GM23338 (cell line): ENCODE measurements around the gene EFHB. TPM values are rescaled to one million over a fixed set of nuclear protein-coding genes. Genes with fewer than 3 reads are reported as not detected.
"Not testable (repeated sequence)": the region's sequence is repeated elsewhere in the genome, so short reads cannot be mapped to it uniquely, and the experiment has no call there.

Experiments
- ATAC-seq: fragments of 200-7000 bp; cut with Tn5 transposase; 3 replicates; pipeline ENCODE4 v1.9.1; 2020
- DNase-seq: peaks from one replicate; pipeline ENCODE4 v3.0.0-alpha.2; 2015; ENCODE audit warnings: low spot score
- H2AFZ ChIP-seq: fragments of 200-600 bp; sonication (generic); 2 replicates; pipeline ENCODE4 v1.8.0; 2016; ENCODE audit warnings: antibody characterized with exemption, mild to moderate bottlenecking, moderate library complexity
- H3F3A ChIP-seq: fragments of 200-600 bp; sonication (generic); replicated peaks from 2 replicates; pipeline ENCODE4 v1.8.0; 2017; ENCODE audit warnings: antibody characterized with exemption, mixed run types, low read depth
- H3K27ac ChIP-seq: fragments of 200-600 bp; sonication (generic); 2 replicates; pipeline ENCODE4 v1.6.1; 2016; ENCODE audit warnings: low read depth
- H3K27me3 ChIP-seq: fragments of 200-600 bp; sonication (generic); 2 replicates; pipeline ENCODE4 v1.8.0; 2016; ENCODE audit warnings: mild to moderate bottlenecking, mixed run types, moderate library complexity; ENCODE audit not compliant: insufficient read depth
- H3K36me3 ChIP-seq: fragments of 200-600 bp; sonication (generic); 2 replicates; pipeline ENCODE4 v1.8.0; 2016; ENCODE audit warnings: mild to moderate bottlenecking; ENCODE audit not compliant: insufficient read depth
- H3K4me1 ChIP-seq: fragments of 200-600 bp; sonication (generic); 2 replicates; pipeline ENCODE4 v1.8.0; 2016; ENCODE audit warnings: mild to moderate bottlenecking, moderate library complexity; ENCODE audit not compliant: insufficient read depth
- H3K4me2 ChIP-seq: fragments of 200-600 bp; sonication (generic); 2 replicates; pipeline ENCODE4 v1.7.1; 2017; ENCODE audit warnings: mixed run types
- H3K4me3 ChIP-seq: fragments of 200-600 bp; sonication (generic); 2 replicates; pipeline ENCODE4 v1.6.1; 2016; ENCODE audit warnings: mixed run types
- H3K79me2 ChIP-seq: fragments of 200-600 bp; sonication (generic); replicated peaks from 2 replicates; pipeline ENCODE4 v1.8.0; 2017; ENCODE audit warnings: mild to moderate bottlenecking; ENCODE audit not compliant: insufficient read depth
- H3K9me2 ChIP-seq: fragments of 200-600 bp; sonication (generic); 2 replicates; pipeline ENCODE4 v1.8.0; 2017; ENCODE audit not compliant: insufficient read depth
- H4K20me1 ChIP-seq: fragments of 200-600 bp; sonication (generic); replicated peaks from 2 replicates; pipeline ENCODE4 v1.8.0; 2017; ENCODE audit warnings: mild to moderate bottlenecking; ENCODE audit not compliant: insufficient read depth
- H3K27ac Mint-ChIP-seq: 2 replicates; pipeline ENCODE4 v1.8.0; 2020; ENCODE audit warnings: inconsistent platforms, mild to moderate bottlenecking, moderate library complexity, mixed read lengths
- H3K27me3 Mint-ChIP-seq: 3 replicates; pipeline ENCODE4 v1.8.0; 2022; ENCODE audit warnings: low read depth, mild to moderate bottlenecking, moderate library complexity, mixed read lengths, inconsistent platforms; ENCODE audit not compliant: insufficient read depth, poor library complexity
- H3K36me3 Mint-ChIP-seq: 3 replicates; pipeline ENCODE4 v1.8.0; 2021; ENCODE audit warnings: low read depth, mild to moderate bottlenecking, inconsistent platforms, moderate library complexity, mixed read lengths
- H3K4me1 Mint-ChIP-seq: 3 replicates; pipeline ENCODE4 v1.8.0; 2020; ENCODE audit warnings: mild to moderate bottlenecking, inconsistent platforms, mixed read lengths
- H3K4me3 Mint-ChIP-seq: 3 replicates; pipeline ENCODE4 v1.8.0; 2021; ENCODE audit warnings: moderate library complexity, mild to moderate bottlenecking, inconsistent platforms, mixed read lengths
- H3K9me3 Mint-ChIP-seq: 3 replicates; pipeline ENCODE4 v1.8.0; 2020; ENCODE audit warnings: moderate library complexity, mild to moderate bottlenecking, inconsistent platforms, mixed read lengths
- CREB1 ChIP-seq: fragments of 250-450 bp; sonication (Bioruptor Pico); IDR thresholded peaks from 2 replicates; pipeline ENCODE4 v1.5.0; 2020; ENCODE audit warnings: low read depth, mild to moderate bottlenecking, moderate library complexity
- JUNB ChIP-seq: IDR thresholded peaks from one replicate; pipeline ENCODE4 v1.6.1; 2016; ENCODE audit warnings: antibody characterized with exemption; ENCODE audit not compliant: unreplicated experiment
- NANOG ChIP-seq: IDR thresholded peaks from 2 replicates; pipeline ENCODE4 v1.6.1; 2016; ENCODE audit warnings: antibody characterized with exemption, borderline replicate concordance
- STAT1 ChIP-seq: IDR thresholded peaks from one replicate; pipeline ENCODE4 v1.6.1; 2016; ENCODE audit warnings: antibody characterized with exemption; ENCODE audit not compliant: unreplicated experiment
- ZNF114 ChIP-seq: fragments of 250-450 bp; sonication (Bioruptor Pico); IDR thresholded peaks from 2 replicates; pipeline ENCODE4 v1.5.0; 2020; ENCODE audit warnings: mild to moderate bottlenecking, moderate library complexity
- ZNF331 ChIP-seq: fragments of 250-450 bp; sonication (Bioruptor Pico); IDR thresholded peaks from 2 replicates; pipeline ENCODE4 v1.5.0; 2020; ENCODE audit warnings: low read depth, mild to moderate bottlenecking, moderate library complexity
- polyA plus RNA-seq: library from polyadenylated mRNA; unstranded; fragments of >200 nt; fragmentation: Nextera tagmentation; extraction: Ambion mirVana; gene quantifications from 2 replicates; pipeline ENCODE4 v1.2.1, GENCODE V29; 2016
- total RNA-seq: library from RNA; depleted of rRNA; stranded (reverse); fragments of >200 nt; shearing (Covaris generic); gene quantifications from 2 replicates; pipeline ENCODE4 v1.2.3, GENCODE V29; 2014
- TF ChIP-seq, protein P1 (sequence below): fragments of 250-450 bp; sonication (Bioruptor Pico); IDR thresholded peaks from 2 replicates; pipeline ENCODE4 v1.5.0; 2020; ENCODE audit warnings: mild to moderate bottlenecking, moderate library complexity
- TF ChIP-seq, protein P2 (sequence below): IDR thresholded peaks from one replicate; pipeline ENCODE4 v1.6.1; 2018; ENCODE audit warnings: antibody characterized with exemption; ENCODE audit not compliant: unreplicated experiment
- TF ChIP-seq, protein P3 (sequence below), 2 experiments: fragments of 200-600 bp in 1 of 2; sonication (generic) in 1 of 2; conservative IDR thresholded peaks; 2 replicates each; pipeline versions ENCODE4 v1.5.1 to v1.6.1; 2016 to 2017; ENCODE audit warnings: antibody characterized with exemption in 2 of 2, low read depth in 2 of 2, mild to moderate bottlenecking in 2 of 2, moderate library complexity in 1 of 2

The EFHB gene
- total and polyA plus RNA-seq, 2 experiments from 2014 or later, result 0.35 to 0.68 TPM

DNA sequence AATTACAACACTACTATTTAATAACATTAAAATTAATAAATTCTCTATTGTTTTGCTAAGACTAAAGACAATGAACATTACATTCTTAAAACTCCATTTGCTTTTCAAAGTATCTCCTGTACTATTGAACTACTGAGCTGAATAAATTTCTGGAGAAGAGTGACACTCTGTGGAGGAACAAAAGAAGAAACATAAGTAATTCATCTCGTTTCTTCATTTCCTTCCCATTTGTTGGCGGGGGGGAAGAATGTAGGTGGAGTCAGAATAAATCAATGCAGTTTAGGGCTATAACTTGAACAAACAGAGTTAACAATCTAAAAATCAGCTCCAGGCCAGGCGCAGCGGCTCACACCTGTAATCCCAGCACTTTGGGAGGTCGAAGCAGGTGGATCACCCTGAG, 32.7 kb downstream of the EFHB start:
- ATAC-seq, result no peak
- Mint-ChIP-seq H3K4me1 (peaks cover 7% of the 10 kb centered on the region; the same call in 2 of the 3 replicates), H3K9me3 (0 out of 3 replicates have a peak, but pooled peaks cover 3% of the 10 kb centered on the region), H3K27me3 (peaks cover 1% of the 10 kb centered on the region), H3K4me3 (no peak overlapping the region), H3K27ac (no peak overlapping the region; the same call in 1 of the 2 replicates), H3K36me3 (no peaks in the 10 kb centered on the region)
- Histone ChIP-seq H3K36me3 (no peaks in the 10 kb centered on the region), H3F3A (no peaks in the 10 kb centered on the region), H3K4me2 (no peak overlapping the region), H3K4me1 (0 out of 2 replicates have a peak, but pooled peaks cover 8% of the 10 kb centered on the region), H2AFZ (no peak overlapping the region), H3K9me2 (no peaks in the 10 kb centered on the region), H3K27ac (no peak overlapping the region), H4K20me1 (no peaks in the 10 kb centered on the region), H3K27me3 (no peaks in the 10 kb centered on the region), H3K79me2 (no peaks in the 10 kb centered on the region), H3K4me3 (no peak overlapping the region)
- TF ChIP-seq STAT1 (no peak), NANOG (no peak), CREB1 (CRISPR knock-in tag) (no peak), ZNF114 (CRISPR knock-in tag) (no peak), ZNF331 (no peak), JUNB (no peak)
- TF ChIP-seq, protein P1, sequence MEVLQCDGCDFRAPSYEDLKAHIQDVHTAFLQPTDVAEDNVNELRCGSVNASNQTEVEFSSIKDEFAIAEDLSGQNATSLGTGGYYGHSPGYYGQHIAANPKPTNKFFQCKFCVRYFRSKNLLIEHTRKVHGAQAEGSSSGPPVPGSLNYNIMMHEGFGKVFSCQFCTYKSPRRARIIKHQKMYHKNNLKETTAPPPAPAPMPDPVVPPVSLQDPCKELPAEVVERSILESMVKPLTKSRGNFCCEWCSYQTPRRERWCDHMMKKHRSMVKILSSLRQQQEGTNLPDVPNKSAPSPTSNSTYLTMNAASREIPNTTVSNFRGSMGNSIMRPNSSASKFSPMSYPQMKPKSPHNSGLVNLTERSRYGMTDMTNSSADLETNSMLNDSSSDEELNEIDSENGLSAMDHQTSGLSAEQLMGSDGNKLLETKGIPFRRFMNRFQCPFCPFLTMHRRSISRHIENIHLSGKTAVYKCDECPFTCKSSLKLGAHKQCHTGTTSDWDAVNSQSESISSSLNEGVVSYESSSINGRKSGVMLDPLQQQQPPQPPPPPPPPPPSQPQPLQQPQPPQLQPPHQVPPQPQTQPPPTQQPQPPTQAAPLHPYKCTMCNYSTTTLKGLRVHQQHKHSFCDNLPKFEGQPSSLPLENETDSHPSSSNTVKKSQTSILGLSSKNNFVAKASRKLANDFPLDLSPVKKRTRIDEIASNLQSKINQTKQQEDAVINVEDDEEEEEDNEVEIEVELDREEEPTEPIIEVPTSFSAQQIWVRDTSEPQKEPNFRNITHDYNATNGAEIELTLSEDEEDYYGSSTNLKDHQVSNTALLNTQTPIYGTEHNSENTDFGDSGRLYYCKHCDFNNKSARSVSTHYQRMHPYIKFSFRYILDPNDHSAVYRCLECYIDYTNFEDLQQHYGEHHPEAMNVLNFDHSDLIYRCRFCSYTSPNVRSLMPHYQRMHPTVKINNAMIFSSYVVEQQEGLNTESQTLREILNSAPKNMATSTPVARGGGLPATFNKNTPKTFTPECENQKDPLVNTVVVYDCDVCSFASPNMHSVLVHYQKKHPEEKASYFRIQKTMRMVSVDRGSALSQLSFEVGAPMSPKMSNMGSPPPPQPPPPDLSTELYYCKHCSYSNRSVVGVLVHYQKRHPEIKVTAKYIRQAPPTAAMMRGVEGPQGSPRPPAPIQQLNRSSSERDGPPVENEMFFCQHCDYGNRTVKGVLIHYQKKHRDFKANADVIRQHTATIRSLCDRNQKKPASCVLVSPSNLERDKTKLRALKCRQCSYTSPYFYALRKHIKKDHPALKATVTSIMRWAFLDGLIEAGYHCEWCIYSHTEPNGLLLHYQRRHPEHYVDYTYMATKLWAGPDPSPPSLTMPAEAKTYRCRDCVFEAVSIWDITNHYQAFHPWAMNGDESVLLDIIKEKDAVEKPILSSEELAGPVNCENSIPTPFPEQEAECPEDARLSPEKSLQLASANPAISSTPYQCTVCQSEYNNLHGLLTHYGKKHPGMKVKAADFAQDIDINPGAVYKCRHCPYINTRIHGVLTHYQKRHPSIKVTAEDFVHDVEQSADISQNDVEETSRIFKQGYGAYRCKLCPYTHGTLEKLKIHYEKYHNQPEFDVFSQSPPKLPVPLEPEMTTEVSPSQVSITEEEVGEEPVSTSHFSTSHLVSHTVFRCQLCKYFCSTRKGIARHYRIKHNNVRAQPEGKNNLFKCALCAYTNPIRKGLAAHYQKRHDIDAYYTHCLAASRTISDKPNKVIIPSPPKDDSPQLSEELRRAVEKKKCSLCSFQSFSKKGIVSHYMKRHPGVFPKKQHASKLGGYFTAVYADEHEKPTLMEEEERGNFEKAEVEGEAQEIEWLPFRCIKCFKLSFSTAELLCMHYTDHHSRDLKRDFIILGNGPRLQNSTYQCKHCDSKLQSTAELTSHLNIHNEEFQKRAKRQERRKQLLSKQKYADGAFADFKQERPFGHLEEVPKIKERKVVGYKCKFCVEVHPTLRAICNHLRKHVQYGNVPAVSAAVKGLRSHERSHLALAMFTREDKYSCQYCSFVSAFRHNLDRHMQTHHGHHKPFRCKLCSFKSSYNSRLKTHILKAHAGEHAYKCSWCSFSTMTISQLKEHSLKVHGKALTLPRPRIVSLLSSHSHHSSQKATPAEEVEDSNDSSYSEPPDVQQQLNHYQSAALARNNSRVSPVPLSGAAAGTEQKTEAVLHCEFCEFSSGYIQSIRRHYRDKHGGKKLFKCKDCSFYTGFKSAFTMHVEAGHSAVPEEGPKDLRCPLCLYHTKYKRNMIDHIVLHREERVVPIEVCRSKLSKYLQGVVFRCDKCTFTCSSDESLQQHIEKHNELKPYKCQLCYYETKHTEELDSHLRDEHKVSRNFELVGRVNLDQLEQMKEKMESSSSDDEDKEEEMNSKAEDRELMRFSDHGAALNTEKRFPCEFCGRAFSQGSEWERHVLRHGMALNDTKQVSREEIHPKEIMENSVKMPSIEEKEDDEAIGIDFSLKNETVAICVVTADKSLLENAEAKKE (CRISPR knock-in tag), result no peak
- TF ChIP-seq, protein P2, sequence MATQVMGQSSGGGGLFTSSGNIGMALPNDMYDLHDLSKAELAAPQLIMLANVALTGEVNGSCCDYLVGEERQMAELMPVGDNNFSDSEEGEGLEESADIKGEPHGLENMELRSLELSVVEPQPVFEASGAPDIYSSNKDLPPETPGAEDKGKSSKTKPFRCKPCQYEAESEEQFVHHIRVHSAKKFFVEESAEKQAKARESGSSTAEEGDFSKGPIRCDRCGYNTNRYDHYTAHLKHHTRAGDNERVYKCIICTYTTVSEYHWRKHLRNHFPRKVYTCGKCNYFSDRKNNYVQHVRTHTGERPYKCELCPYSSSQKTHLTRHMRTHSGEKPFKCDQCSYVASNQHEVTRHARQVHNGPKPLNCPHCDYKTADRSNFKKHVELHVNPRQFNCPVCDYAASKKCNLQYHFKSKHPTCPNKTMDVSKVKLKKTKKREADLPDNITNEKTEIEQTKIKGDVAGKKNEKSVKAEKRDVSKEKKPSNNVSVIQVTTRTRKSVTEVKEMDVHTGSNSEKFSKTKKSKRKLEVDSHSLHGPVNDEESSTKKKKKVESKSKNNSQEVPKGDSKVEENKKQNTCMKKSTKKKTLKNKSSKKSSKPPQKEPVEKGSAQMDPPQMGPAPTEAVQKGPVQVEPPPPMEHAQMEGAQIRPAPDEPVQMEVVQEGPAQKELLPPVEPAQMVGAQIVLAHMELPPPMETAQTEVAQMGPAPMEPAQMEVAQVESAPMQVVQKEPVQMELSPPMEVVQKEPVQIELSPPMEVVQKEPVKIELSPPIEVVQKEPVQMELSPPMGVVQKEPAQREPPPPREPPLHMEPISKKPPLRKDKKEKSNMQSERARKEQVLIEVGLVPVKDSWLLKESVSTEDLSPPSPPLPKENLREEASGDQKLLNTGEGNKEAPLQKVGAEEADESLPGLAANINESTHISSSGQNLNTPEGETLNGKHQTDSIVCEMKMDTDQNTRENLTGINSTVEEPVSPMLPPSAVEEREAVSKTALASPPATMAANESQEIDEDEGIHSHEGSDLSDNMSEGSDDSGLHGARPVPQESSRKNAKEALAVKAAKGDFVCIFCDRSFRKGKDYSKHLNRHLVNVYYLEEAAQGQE, result no peak
- TF ChIP-seq, protein P3, sequence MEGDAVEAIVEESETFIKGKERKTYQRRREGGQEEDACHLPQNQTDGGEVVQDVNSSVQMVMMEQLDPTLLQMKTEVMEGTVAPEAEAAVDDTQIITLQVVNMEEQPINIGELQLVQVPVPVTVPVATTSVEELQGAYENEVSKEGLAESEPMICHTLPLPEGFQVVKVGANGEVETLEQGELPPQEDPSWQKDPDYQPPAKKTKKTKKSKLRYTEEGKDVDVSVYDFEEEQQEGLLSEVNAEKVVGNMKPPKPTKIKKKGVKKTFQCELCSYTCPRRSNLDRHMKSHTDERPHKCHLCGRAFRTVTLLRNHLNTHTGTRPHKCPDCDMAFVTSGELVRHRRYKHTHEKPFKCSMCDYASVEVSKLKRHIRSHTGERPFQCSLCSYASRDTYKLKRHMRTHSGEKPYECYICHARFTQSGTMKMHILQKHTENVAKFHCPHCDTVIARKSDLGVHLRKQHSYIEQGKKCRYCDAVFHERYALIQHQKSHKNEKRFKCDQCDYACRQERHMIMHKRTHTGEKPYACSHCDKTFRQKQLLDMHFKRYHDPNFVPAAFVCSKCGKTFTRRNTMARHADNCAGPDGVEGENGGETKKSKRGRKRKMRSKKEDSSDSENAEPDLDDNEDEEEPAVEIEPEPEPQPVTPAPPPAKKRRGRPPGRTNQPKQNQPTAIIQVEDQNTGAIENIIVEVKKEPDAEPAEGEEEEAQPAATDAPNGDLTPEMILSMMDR (conservative IDR thresholded peaks at IDR 0.05; ENCODE audit: low read depth in 2 of 2), result no peak
- no peak for DNase-seq

DNA sequence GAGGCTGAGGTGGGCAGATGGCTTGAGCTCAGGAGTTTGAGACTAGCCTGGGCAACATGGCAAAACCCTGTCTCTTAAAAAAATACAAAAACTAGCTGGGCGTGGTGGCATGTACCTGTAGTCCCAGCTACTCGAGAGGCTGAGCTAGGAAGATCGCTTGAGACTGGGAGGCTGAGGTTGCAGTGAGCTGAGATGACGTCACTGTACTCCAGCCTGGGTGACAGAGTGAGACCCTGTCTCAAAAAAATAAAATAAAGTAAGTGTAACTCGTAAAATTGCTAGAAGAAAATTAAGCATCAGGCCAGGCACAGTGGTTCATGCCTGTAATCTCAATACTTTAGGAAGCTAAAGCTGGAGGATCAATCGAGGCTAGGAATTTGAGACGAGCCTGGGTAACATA, 34.2 kb downstream of the EFHB start:
- not testable (repeated sequence) for H4K20me1 ChIP-seq, H3K27me3 Mint-ChIP-seq, H3K27ac Mint-ChIP-seq, DNase-seq, H3K4me1 Mint-ChIP-seq, ATAC-seq, H3K4me2 ChIP-seq, H3F3A ChIP-seq, H3K4me3 Mint-ChIP-seq, H3K27ac ChIP-seq, H3K27me3 ChIP-seq, H3K9me2 ChIP-seq, H2AFZ ChIP-seq, H3K4me3 ChIP-seq, H3K79me2 ChIP-seq, H3K36me3 Mint-ChIP-seq, H3K9me3 Mint-ChIP-seq, H3K4me1 ChIP-seq, H3K36me3 ChIP-seq
